HEK293 (cell line): ENCODE data around the gene FTH1.
A peak's percentile ranks its signal among the peaks of the same experiment; 100 is the strongest.

ENCODE experiments used
- ATF2 ChIP-seq: fragments of 450-650 bp; formaldehyde crosslinking; IDR thresholded peaks from 2 replicates; pipeline ENCODE4 v1.5.1; 2016; ENCODE audit warnings: missing biosample characterization, missing genetic modification characterization, low read depth
- EGR2 ChIP-seq: fragments of 450-650 bp; formaldehyde crosslinking; IDR thresholded peaks from 2 replicates; pipeline ENCODE4 v1.5.1; 2016; ENCODE audit warnings: low read depth, missing biosample characterization, missing genetic modification characterization
- GLIS1 ChIP-seq: fragments of 450-650 bp; formaldehyde crosslinking; IDR thresholded peaks from 2 replicates; pipeline ENCODE4 v1.5.1; 2016; ENCODE audit warnings: missing biosample characterization, missing genetic modification characterization
- MYNN ChIP-seq: fragments of 450-650 bp; formaldehyde crosslinking; IDR thresholded peaks from 2 replicates; pipeline ENCODE4 v1.5.1; 2016; ENCODE audit warnings: missing biosample characterization, missing genetic modification characterization, borderline replicate concordance
- PATZ1 ChIP-seq: fragments of 450-650 bp; formaldehyde crosslinking; IDR thresholded peaks from 2 replicates; pipeline ENCODE4 v1.5.1; 2016; ENCODE audit warnings: missing biosample characterization, missing genetic modification characterization
- PRDM1 ChIP-seq: fragments of 450-650 bp; formaldehyde crosslinking; IDR thresholded peaks from 2 replicates; pipeline ENCODE4; 2016; ENCODE audit warnings: missing biosample characterization, missing genetic modification characterization
- SALL2 ChIP-seq: fragments of 450-650 bp; formaldehyde crosslinking; IDR thresholded peaks from 2 replicates; pipeline ENCODE4 v1.5.0; 2017; ENCODE audit warnings: missing biosample characterization, mild to moderate bottlenecking, missing genetic modification characterization, borderline replicate concordance
- ZBTB17 ChIP-seq: fragments of 450-650 bp; formaldehyde crosslinking; IDR thresholded peaks from 2 replicates; pipeline ENCODE4 v1.5.1; 2016; ENCODE audit warnings: missing biosample characterization, missing genetic modification characterization
- ZBTB49 ChIP-seq: fragments of 450-650 bp; formaldehyde crosslinking; IDR thresholded peaks from 2 replicates; pipeline ENCODE4 v1.5.1; 2016; ENCODE audit warnings: missing biosample characterization, missing genetic modification characterization, low read depth
- ZBTB7A ChIP-seq: fragments of 450-650 bp; formaldehyde crosslinking; IDR thresholded peaks from 2 replicates; pipeline ENCODE4 v1.5.1; 2016; ENCODE audit warnings: low read depth, missing biosample characterization, missing genetic modification characterization
- ZBTB8A ChIP-seq: fragments of 450-650 bp; formaldehyde crosslinking; IDR thresholded peaks from 2 replicates; pipeline ENCODE4 v1.5.1; 2016; ENCODE audit warnings: missing biosample characterization, missing genetic modification characterization
- ZIC2 ChIP-seq: fragments of 450-650 bp; formaldehyde crosslinking; IDR thresholded peaks from 2 replicates; pipeline ENCODE4 v1.5.1; 2016; ENCODE audit warnings: missing biosample characterization, missing genetic modification characterization
- ZNF121 ChIP-seq: fragments of 450-650 bp; formaldehyde crosslinking; IDR thresholded peaks from 2 replicates; pipeline ENCODE4 v1.5.1; 2016; ENCODE audit warnings: missing biosample characterization, missing genetic modification characterization
- ZNF132 ChIP-seq: fragments of 450-650 bp; formaldehyde crosslinking; IDR thresholded peaks from 2 replicates; pipeline ENCODE4 v1.5.1; 2017; ENCODE audit warnings: missing biosample characterization, missing genetic modification characterization, borderline replicate concordance
- ZNF140 ChIP-seq: fragments of 450-650 bp; formaldehyde crosslinking; IDR thresholded peaks from 2 replicates; pipeline ENCODE4 v1.5.1; 2016; ENCODE audit warnings: missing biosample characterization, missing genetic modification characterization
- ZNF221 ChIP-seq: fragments of 450-650 bp; formaldehyde crosslinking; IDR thresholded peaks from 2 replicates; pipeline ENCODE4 v1.5.1; 2017; ENCODE audit warnings: missing biosample characterization, missing genetic modification characterization, borderline replicate concordance
- ZNF302 ChIP-seq: fragments of 450-650 bp; formaldehyde crosslinking; IDR thresholded peaks from 2 replicates; pipeline ENCODE4 v1.5.1; 2016; ENCODE audit warnings: missing biosample characterization, missing genetic modification characterization, low read depth
- ZNF394 ChIP-seq: fragments of 450-650 bp; formaldehyde crosslinking; IDR thresholded peaks from 2 replicates; pipeline ENCODE4 v1.5.1; 2016; ENCODE audit warnings: missing biosample characterization, missing genetic modification characterization, mild to moderate bottlenecking, moderate library complexity, borderline replicate concordance
- ZNF423 ChIP-seq: fragments of 450-650 bp; formaldehyde crosslinking; IDR thresholded peaks from 2 replicates; pipeline ENCODE4 v1.5.1; 2016; ENCODE audit warnings: missing biosample characterization, missing genetic modification characterization
- ZNF449 ChIP-seq: fragments of 450-650 bp; formaldehyde crosslinking; IDR thresholded peaks from 2 replicates; pipeline ENCODE4 v1.5.1; 2017; ENCODE audit warnings: missing biosample characterization, mild to moderate bottlenecking, missing genetic modification characterization, moderate library complexity
- ZNF48 ChIP-seq: fragments of 450-650 bp; formaldehyde crosslinking; IDR thresholded peaks from 2 replicates; pipeline ENCODE4 v1.5.1; 2016; ENCODE audit warnings: missing biosample characterization, missing genetic modification characterization
- ZNF544 ChIP-seq: fragments of 450-650 bp; formaldehyde crosslinking; IDR thresholded peaks from 2 replicates; pipeline ENCODE4 v1.5.0; 2017; ENCODE audit warnings: missing biosample characterization, missing genetic modification characterization
- ZNF600 ChIP-seq: fragments of 450-650 bp; formaldehyde crosslinking; IDR thresholded peaks from 2 replicates; pipeline ENCODE4 v1.5.1; 2016; ENCODE audit warnings: missing biosample characterization, missing genetic modification characterization
- ZNF623 ChIP-seq: fragments of 450-650 bp; formaldehyde crosslinking; IDR thresholded peaks from 2 replicates; pipeline ENCODE4 v1.5.1; 2016; ENCODE audit warnings: missing biosample characterization, missing genetic modification characterization
- ZNF76 ChIP-seq: fragments of 450-650 bp; formaldehyde crosslinking; IDR thresholded peaks from 2 replicates; pipeline ENCODE4; 2016; ENCODE audit warnings: low read depth, missing biosample characterization, missing genetic modification characterization, borderline replicate concordance
- ZNF776 ChIP-seq: fragments of 450-650 bp; formaldehyde crosslinking; IDR thresholded peaks from 2 replicates; pipeline ENCODE4 v1.5.0; 2017; ENCODE audit warnings: missing biosample characterization, missing genetic modification characterization, borderline replicate concordance
- ZSCAN4 ChIP-seq: fragments of 450-650 bp; formaldehyde crosslinking; IDR thresholded peaks from 2 replicates; pipeline ENCODE4 v1.5.1; 2017; ENCODE audit warnings: missing biosample characterization, missing genetic modification characterization

Gene FTH1

GRCh38 chr11:61971248-61972111 is 4.0 kb upstream of the FTH1 start (continued):
- TF ChIP-seq PRDM1 (tag by site-specific recombination) (peak; percentile 68), ZNF140 (tag by site-specific recombination) (no peak), ZNF221 (tag by site-specific recombination) (no peak), PATZ1 (peak; percentile 80), ZNF600 (tag by site-specific recombination) (peak; percentile 68), ATF2 (tag by site-specific recombination) (no peak), ZNF449 (peak; percentile 97), ZNF132 (tag by site-specific recombination) (no peak), ZNF623 (no peak), ZNF776 (tag by site-specific recombination) (no peak), ZNF76 (tag by site-specific recombination) (0 out of 2 replicates have a peak, but pooled peaks have one; percentile 27), ZBTB8A (tag by site-specific recombination) (peak; percentile 55), ZNF394 (tag by site-specific recombination) (peak; percentile 69; the same call in 1 of the 2 replicates), SALL2 (tag by site-specific recombination) (no peak), ZBTB17 (tag by site-specific recombination) (peak; percentile 13; the same call in 1 of the 2 replicates), ZBTB7A (tag by site-specific recombination) (no peak), ZBTB49 (tag by site-specific recombination) (no peak), ZNF48 (tag by site-specific recombination) (no peak), ZIC2 (peak; percentile 29), ZNF423 (tag by site-specific recombination) (peak; percentile 41; the same call in 1 of the 2 replicates), EGR2 (tag by site-specific recombination) (peak; percentile 69), MYNN (tag by site-specific recombination) (no peak), ZNF544 (tag by site-specific recombination) (no peak), GLIS1 (tag by site-specific recombination) (peak; percentile 93), ZNF121 (tag by site-specific recombination) (no peak), ZNF302 (tag by site-specific recombination) (no peak), ZSCAN4 (tag by site-specific recombination) (peak; percentile 47; the same call in 1 of the 2 replicates)
